Measurements from ENCODE around the gene LRFN2. TPM values are rescaled to one million over a fixed set of nuclear protein-coding genes. Genes with fewer than 3 reads are reported as not detected.

LRFN2 gene
- total RNA-seq, 1 donor = not detected

DNA sequence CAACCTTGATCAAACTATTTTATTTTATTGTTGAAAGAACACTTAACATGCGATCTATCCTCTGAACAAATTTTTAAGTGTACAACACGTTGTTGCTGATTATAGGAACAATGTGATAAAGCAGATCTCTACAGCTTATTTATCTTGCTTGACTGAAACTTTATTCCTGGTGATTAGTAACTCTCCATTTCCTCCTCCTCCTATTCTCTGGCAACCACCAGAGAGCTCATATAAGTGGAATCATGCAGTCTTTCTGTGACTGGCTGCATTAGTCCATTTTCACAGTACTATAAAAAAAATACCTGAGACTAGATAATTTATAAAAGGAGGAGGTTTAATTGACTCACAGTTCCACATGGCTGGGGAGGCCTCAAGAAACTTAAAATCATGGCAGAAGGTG, 218.1 kb downstream of the LRFN2 start:
- no peaks in the 10 kb centered on the region for H3K4me1 ChIP-seq (ENCODE audit: insufficient read depth, low read length)
- H3K27ac ChIP-seq (ENCODE audit: low read depth, low read length) = no peak overlapping the region
- no peaks in the 10 kb centered on the region for H3K36me3 ChIP-seq (ENCODE audit: insufficient read depth, low read length)
- no peak overlapping the region for H3K4me2 ChIP-seq (ENCODE audit: insufficient read depth, low read length)
- no peak for DNase-seq (ENCODE audit: insufficient read length, low spot score, missing footprints)
- no peaks in the 10 kb centered on the region for H3K79me2 ChIP-seq (ENCODE audit: insufficient read depth, low read length)
- H4K20me1 ChIP-seq (ENCODE audit: insufficient read depth, low read length) = no peaks in the 10 kb centered on the region
- TF ChIP-seq, protein P1, sequence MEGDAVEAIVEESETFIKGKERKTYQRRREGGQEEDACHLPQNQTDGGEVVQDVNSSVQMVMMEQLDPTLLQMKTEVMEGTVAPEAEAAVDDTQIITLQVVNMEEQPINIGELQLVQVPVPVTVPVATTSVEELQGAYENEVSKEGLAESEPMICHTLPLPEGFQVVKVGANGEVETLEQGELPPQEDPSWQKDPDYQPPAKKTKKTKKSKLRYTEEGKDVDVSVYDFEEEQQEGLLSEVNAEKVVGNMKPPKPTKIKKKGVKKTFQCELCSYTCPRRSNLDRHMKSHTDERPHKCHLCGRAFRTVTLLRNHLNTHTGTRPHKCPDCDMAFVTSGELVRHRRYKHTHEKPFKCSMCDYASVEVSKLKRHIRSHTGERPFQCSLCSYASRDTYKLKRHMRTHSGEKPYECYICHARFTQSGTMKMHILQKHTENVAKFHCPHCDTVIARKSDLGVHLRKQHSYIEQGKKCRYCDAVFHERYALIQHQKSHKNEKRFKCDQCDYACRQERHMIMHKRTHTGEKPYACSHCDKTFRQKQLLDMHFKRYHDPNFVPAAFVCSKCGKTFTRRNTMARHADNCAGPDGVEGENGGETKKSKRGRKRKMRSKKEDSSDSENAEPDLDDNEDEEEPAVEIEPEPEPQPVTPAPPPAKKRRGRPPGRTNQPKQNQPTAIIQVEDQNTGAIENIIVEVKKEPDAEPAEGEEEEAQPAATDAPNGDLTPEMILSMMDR (IDR thresholded peaks at IDR 0.05; ENCODE audit: extremely low read depth, low read depth, low read length) = no peak
- no peak overlapping the region for H3K4me3 ChIP-seq (ENCODE audit: insufficient read depth, low read length)
- H2AFZ ChIP-seq (ENCODE audit: low read length) = no peak overlapping the region
- H3K27me3 ChIP-seq (ENCODE audit: insufficient read depth, low read length) = no peaks in the 10 kb centered on the region
- H3K9me3 ChIP-seq (ENCODE audit: low read depth, low read length) = no peaks in the 10 kb centered on the region

DNA sequence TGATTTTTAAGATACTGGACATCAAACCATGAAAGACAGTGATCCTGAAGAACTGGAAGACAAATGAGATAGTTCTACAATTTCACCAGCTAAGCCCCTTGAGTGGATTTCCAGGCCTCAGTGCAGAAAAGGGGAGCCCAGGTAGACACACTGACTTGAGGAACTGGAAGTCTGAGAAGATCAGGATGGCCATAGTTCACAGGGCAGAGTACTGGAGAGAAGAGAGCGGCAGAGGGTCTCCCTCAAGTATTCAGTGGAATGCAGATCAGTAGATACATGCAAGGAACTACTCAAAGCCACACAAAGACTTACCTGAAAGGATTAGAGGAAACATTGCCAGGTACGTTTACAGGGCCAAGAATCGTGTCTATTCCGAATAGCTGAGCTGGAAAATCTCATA, 224.3 kb downstream of the LRFN2 start:
- no peak overlapping the region for H2AFZ ChIP-seq (ENCODE audit: low read length)
- H3K27ac ChIP-seq (ENCODE audit: low read depth, low read length) = no peak overlapping the region
- no peak overlapping the region for H3K4me2 ChIP-seq (ENCODE audit: insufficient read depth, low read length)
- H3K36me3 ChIP-seq (ENCODE audit: insufficient read depth, low read length) = no peaks in the 10 kb centered on the region
- H3K4me1 ChIP-seq (ENCODE audit: insufficient read depth, low read length) = no peaks in the 10 kb centered on the region
- no peak overlapping the region for H3K4me3 ChIP-seq (ENCODE audit: insufficient read depth, low read length)
- H3K9me3 ChIP-seq (ENCODE audit: low read depth, low read length) = no peaks in the 10 kb centered on the region
- no peaks in the 10 kb centered on the region for H3K79me2 ChIP-seq (ENCODE audit: insufficient read depth, low read length)
- TF ChIP-seq, protein P1 (IDR thresholded peaks at IDR 0.05; ENCODE audit: extremely low read depth, low read depth, low read length) = no peak
- DNase-seq (ENCODE audit: insufficient read length, low spot score, missing footprints) = no peak
- no peaks in the 10 kb centered on the region for H3K27me3 ChIP-seq (ENCODE audit: insufficient read depth, low read length)
- no peaks in the 10 kb centered on the region for H4K20me1 ChIP-seq (ENCODE audit: insufficient read depth, low read length)

DNA sequence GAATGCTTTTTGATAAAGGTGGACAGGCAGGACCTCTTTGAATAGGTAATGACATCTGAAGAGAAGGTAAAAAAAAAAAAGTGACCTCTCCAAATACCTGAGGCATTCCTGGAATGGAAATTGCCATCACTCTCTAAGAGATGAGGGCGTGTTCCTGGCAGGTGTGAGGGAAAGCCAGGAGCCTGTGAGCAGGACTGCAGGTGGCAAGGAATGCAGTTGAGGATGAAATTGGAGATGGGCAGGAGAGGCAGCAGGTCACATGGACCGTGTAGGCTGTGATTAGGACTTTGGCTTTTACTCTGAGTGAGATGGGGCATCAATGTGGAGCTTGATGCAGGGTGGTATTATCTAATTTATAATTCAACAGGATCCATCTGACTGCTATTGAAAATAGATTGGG, 227.4 kb downstream of the LRFN2 start:
- Histone ChIP-seq H3K79me2 (ENCODE audit: insufficient read depth, low read length) (no peaks in the 10 kb centered on the region), H2AFZ (ENCODE audit: low read length) (no peak overlapping the region), H3K4me2 (ENCODE audit: insufficient read depth, low read length) (no peak overlapping the region), H3K4me3 (ENCODE audit: insufficient read depth, low read length) (no peak overlapping the region), H3K27me3 (ENCODE audit: insufficient read depth, low read length) (no peaks in the 10 kb centered on the region), H4K20me1 (ENCODE audit: insufficient read depth, low read length) (no peaks in the 10 kb centered on the region), H3K36me3 (ENCODE audit: insufficient read depth, low read length) (no peaks in the 10 kb centered on the region), H3K4me1 (ENCODE audit: insufficient read depth, low read length) (no peaks in the 10 kb centered on the region), H3K27ac (ENCODE audit: low read depth, low read length) (no peak overlapping the region), H3K9me3 (ENCODE audit: low read depth, low read length) (no peaks in the 10 kb centered on the region)
- TF ChIP-seq, protein P1 (IDR thresholded peaks at IDR 0.05; ENCODE audit: extremely low read depth, low read depth, low read length) = no peak
- no peak for DNase-seq (ENCODE audit: insufficient read length, low spot score, missing footprints)

DNA sequence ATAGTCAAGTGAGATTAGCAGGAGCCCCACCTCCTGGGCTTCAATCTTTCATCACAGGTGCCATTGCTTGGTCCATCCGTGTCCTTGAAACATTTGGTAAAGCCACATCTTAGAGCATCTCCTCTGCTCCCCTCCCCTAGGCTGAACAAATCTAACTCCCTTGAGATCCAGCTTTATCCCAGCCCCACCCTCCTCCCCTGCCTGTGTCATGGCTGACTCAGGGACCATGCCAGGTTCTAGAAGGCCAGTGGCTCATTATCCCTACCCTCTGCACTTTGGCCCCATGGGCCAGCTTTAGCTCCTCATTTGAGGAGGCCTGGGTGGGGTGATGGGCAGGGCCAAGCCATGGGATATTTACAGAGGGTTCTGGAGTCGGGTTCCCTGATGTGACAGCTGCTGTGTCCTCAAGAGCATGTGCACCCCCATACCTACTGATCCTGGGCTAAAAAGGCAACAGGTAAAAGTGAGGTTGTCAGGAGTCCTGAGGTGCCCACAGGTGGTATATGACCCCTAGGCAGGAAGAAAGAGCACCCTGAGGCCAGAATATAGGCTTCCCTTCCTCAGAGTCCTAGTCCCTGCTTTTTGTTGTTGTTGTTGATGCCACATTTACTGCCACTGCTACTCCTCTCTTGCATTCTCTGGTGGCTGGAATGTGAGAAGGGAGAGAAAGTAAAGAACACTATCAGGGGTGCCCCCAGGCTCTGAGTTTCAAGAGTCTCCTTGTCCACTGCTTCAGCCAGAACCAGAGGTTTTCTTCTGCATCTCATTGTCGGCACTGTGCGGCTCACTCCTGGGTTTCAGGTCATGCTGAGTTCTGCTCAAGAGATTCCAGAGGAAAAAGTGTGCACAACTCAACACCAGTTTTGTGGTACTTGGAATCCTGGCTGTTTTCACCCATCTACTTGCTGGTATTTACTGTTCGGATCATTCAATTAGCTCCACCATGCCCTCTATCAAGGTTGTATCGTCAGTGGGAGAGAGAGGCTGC, 228.4 kb downstream of the LRFN2 start:
- TF ChIP-seq, protein P1 (IDR thresholded peaks at IDR 0.05; ENCODE audit: extremely low read depth, low read depth, low read length) = no peak
- no peaks in the 10 kb centered on the region for H3K9me3 ChIP-seq (ENCODE audit: low read depth, low read length)
- H2AFZ ChIP-seq (ENCODE audit: low read length) = no peak overlapping the region
- H3K4me1 ChIP-seq (ENCODE audit: insufficient read depth, low read length) = no peaks in the 10 kb centered on the region
- DNase-seq (ENCODE audit: insufficient read length, low spot score, missing footprints) = no peak
- no peak overlapping the region for H3K27ac ChIP-seq (ENCODE audit: low read depth, low read length)
- H3K79me2 ChIP-seq (ENCODE audit: insufficient read depth, low read length) = no peaks in the 10 kb centered on the region
- H3K4me2 ChIP-seq (ENCODE audit: insufficient read depth, low read length) = no peak overlapping the region
- no peak overlapping the region for H3K4me3 ChIP-seq (ENCODE audit: insufficient read depth, low read length)
- no peaks in the 10 kb centered on the region for H3K27me3 ChIP-seq (ENCODE audit: insufficient read depth, low read length)
- H4K20me1 ChIP-seq (ENCODE audit: insufficient read depth, low read length) = no peaks in the 10 kb centered on the region
- H3K36me3 ChIP-seq (ENCODE audit: insufficient read depth, low read length) = no peaks in the 10 kb centered on the region

All from osteoblast (primary cell).